ENCODE measurements around the gene RAD9A.
"Not testable (repeated sequence)": the region's sequence is repeated elsewhere in the genome, so short reads cannot be mapped to it uniquely, and the experiment has no call there.

The RAD9A gene

GRCh38 chr11:67410984-67411784 lies 19.4 kb downstream of the RAD9A start:
- no peak for DNase-seq (ENCODE audit: low read depth)

GRCh38 chr11:67411785-67412152 lies 20.0 kb downstream of the RAD9A start:
- no peak for DNase-seq (ENCODE audit: low read depth)

- no peak for DNase-seq (ENCODE audit: low read depth)
Observed at GRCh38 chr11:67412495-67413179, 20.9 kb downstream of the RAD9A start.

GRCh38 chr11:67413266-67413849 lies 21.6 kb downstream of the RAD9A start:
- DNase-seq (ENCODE audit: low read depth), result no peak

GRCh38 chr11:67415501-67416304 lies 23.9 kb downstream of the RAD9A start, which contains the start of gene CARNS1:
Gene CARNS1 (plus strand): TSS chr11:67415678. CDS start chr11:67416200, 522 bp downstream.
- DNase-seq (ENCODE audit: low read depth), result no peak

GRCh38 chr11:67416416-67417335 lies 24.9 kb downstream of the RAD9A start:
- peak; percentile 19 for DNase-seq (ENCODE audit: low read depth)

GRCh38 chr11:67417425-67417824 lies 25.6 kb downstream of the RAD9A start:
- DNase-seq (ENCODE audit: low read depth), result no peak

- no peak for DNase-seq (ENCODE audit: low read depth)
Observed at GRCh38 chr11:67418476-67419281, 26.9 kb downstream of the RAD9A start.

GRCh38 chr11:67419325-67420049 lies 27.7 kb downstream of the RAD9A start:
- DNase-seq (ENCODE audit: low read depth), result no peak

- no peak for DNase-seq (ENCODE audit: low read depth)
Observed at GRCh38 chr11:67420147-67420645, 28.4 kb downstream of the RAD9A start.

- peak; percentile 76 for DNase-seq (ENCODE audit: low read depth)
Observed at GRCh38 chr11:67420646-67421429, 29.1 kb downstream of the RAD9A start.

GRCh38 chr11:67421430-67422031 lies 29.7 kb downstream of the RAD9A start:
- DNase-seq (ENCODE audit: low read depth), result no peak

GRCh38 chr11:67422891-67423290 lies 31.1 kb downstream of the RAD9A start:
- no peak for DNase-seq (ENCODE audit: low read depth)

GRCh38 chr11:67423466-67423865 lies 31.7 kb downstream of the RAD9A start:
- DNase-seq (ENCODE audit: low read depth), result no peak

GRCh38 chr11:67423891-67424613 lies 32.3 kb downstream of the RAD9A start:
- DNase-seq (ENCODE audit: low read depth), result no peak

GRCh38 chr11:67427364-67427859 lies 35.6 kb downstream of the RAD9A start:
- not testable (repeated sequence) for DNase-seq (ENCODE audit: low read depth)
